ENCODE results near the gene FBLN7.

DNA sequence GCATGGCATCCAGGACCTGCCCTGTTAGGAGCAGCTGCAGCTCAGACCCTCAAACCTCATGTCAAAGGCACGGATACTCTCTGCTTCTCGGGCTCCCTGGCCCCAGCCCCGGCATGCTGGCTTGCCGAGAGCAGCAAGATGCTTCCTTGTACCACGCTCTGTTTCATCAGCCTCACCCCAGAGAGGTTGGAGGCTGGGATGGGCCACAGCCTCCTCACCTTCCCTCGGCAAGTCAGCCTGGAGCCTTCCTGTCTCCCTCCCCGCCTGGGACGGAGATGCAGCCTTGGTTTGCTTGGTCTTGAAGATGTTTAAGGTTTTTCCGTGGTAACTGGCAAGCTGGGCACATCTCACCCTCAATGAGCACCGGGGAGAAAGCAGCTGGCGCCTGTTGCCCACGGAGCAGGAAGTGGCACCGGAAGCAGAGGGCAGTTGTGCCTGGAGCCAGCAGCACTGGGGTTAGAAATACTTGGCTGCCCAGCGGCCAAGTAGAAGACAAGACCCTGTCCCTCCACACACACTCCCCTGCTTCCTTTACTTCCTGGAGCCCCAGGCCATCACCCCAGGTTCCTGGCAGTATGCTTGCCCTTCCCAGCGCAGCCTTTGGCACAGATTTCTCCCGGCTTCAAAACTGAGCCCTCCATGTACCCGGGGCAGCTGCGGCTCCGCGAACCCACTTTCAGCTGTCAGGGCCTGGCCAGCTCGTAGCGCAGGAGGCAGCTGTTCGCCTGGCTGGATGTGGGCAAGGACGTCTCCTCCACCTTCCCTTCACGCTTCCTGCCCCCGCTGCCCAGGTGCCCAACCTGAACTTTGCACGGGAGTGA, 17.4 kb downstream of the FBLN7 start:
- TF ChIP-seq, protein P1, sequence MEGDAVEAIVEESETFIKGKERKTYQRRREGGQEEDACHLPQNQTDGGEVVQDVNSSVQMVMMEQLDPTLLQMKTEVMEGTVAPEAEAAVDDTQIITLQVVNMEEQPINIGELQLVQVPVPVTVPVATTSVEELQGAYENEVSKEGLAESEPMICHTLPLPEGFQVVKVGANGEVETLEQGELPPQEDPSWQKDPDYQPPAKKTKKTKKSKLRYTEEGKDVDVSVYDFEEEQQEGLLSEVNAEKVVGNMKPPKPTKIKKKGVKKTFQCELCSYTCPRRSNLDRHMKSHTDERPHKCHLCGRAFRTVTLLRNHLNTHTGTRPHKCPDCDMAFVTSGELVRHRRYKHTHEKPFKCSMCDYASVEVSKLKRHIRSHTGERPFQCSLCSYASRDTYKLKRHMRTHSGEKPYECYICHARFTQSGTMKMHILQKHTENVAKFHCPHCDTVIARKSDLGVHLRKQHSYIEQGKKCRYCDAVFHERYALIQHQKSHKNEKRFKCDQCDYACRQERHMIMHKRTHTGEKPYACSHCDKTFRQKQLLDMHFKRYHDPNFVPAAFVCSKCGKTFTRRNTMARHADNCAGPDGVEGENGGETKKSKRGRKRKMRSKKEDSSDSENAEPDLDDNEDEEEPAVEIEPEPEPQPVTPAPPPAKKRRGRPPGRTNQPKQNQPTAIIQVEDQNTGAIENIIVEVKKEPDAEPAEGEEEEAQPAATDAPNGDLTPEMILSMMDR (IDR thresholded peaks at IDR 0.05) = no peak
- no peak for TF ChIP-seq POLR2A (IDR thresholded peaks at IDR 0.05)

Data from right lobe of liver (tissue), 4 donors.